Adrenal gland (tissue), 5 donors: Measurements from ENCODE around the gene HELZ.

Source experiments
- CTCF ChIP-seq, 6 experiments: fragments of 450-650 bp in 4 of 6; fragments of 200-600 bp in 2 of 6; sonication (generic) in 1 of 6; IDR thresholded peaks; 1 replicate in 5 of 6; 2 replicates in 1 of 6; pipeline versions ENCODE4 v1.5.1 to v1.8.0; 2016 to 2021; ENCODE audit warnings: antibody characterized with exemption in 6 of 6, mild to moderate bottlenecking in 2 of 6, moderate library complexity in 1 of 6
- POLR2A ChIP-seq, 2 donors: fragments of 450-650 bp; IDR thresholded peaks; one replicate each; pipeline ENCODE4 v1.6.1; 2017; ENCODE audit warnings: antibody characterized with exemption in 2 of 2, mild to moderate bottlenecking in 2 of 2, moderate library complexity in 1 of 2
- donor health status: DM: no; HTN: no; CAD: no.

GRCh38 chr17:67183531-67183930, 61.5 kb downstream of the HELZ start:
- TF ChIP-seq CTCF (IDR thresholded peaks at IDR 0.05) (no peak), POLR2A (IDR thresholded peaks at IDR 0.05) (no peak)
